GM23248 (cell line): ENCODE data around the gene MACROD2.
"Not testable (repeated sequence)": the region's sequence is repeated elsewhere in the genome, so short reads cannot be mapped to it uniquely, and the experiment has no call there.

Source experiments
- EZH2 ChIP-seq: fragments of 200-600 bp; sonication (generic); IDR thresholded peaks from 2 replicates; pipeline ENCODE4 v1.6.1; 2018; ENCODE audit warnings: antibody characterized with exemption, mild to moderate bottlenecking; ENCODE audit not compliant: insufficient read depth, poor library complexity, severe bottlenecking
- EZH2phosphoT487 ChIP-seq: fragments of 200-600 bp; sonication (generic); IDR thresholded peaks from 2 replicates; pipeline ENCODE4 v1.6.1; 2018; ENCODE audit warnings: antibody characterized with exemption, moderate library complexity, mild to moderate bottlenecking, low read depth; ENCODE audit not compliant: insufficient read depth

DNA sequence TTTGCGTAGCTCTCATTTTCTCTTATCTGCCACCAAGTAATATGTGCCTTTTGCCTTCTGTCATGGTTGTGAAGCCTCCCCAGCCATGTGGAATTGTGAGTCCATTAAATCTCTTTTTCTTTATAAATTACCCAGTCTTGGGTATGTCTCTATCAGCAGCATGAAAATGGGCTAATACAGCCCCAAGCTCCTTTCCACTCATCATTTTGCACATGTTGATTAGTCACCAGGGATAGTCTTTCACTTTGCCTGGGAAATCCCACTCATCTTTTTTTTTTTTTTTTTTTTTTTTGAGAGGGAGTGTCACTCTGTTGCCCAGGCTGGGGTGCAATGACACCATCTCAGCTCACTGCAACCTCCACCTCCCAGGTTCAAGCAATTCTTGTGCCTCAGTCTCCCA lies 1541.9 kb downstream of the MACROD2 start:
- TF ChIP-seq EZH2phosphoT487, EZH2: not testable (repeated sequence)
